HL-60 (cell line): ENCODE measurements around the gene METTL15.
A peak's percentile ranks its signal among the peaks of the same experiment; 100 is the strongest.

ENCODE experiments used
- DNase-seq, 2 experiments: peaks; one replicate each; pipeline ENCODE4 v3.0.0-alpha.2; 2010 to 2020; ENCODE audit warnings: low read depth in 1 of 2, low spot score in 1 of 2
- H3K27ac ChIP-seq: fragments of 250-450 bp; sonication (Bioruptor Pico); replicated peaks from 2 replicates; pipeline ENCODE4 v1.5.1; 2020; ENCODE audit warnings: mild to moderate bottlenecking, moderate library complexity
- H3K27me3 ChIP-seq: fragments of 250-450 bp; sonication (Bioruptor Pico); 2 replicates; pipeline ENCODE4 v1.5.1; 2021; ENCODE audit warnings: mild to moderate bottlenecking, moderate library complexity; ENCODE audit not compliant: insufficient read depth, poor library complexity, severe bottlenecking
- H3K4me3 ChIP-seq: replicated peaks from 2 replicates; pipeline ENCODE4 v1.5.1; 2011; ENCODE audit warnings: mild to moderate bottlenecking, control low read depth, low read length; ENCODE audit not compliant: insufficient read depth
- CTCF ChIP-seq: IDR thresholded peaks from one replicate; pipeline ENCODE4 v1.5.1; 2011; ENCODE audit warnings: low read length, control low read depth, inconsistent platforms; ENCODE audit not compliant: insufficient read depth
- GABPA ChIP-seq: IDR thresholded peaks from 2 replicates; pipeline ENCODE4 v1.6.1; 2012; ENCODE audit warnings: low read depth
- POLR2AphosphoS5 ChIP-seq: IDR thresholded peaks from 2 replicates; pipeline ENCODE4 v1.6.1; 2012; ENCODE audit warnings: low read depth
- REST ChIP-seq: IDR thresholded peaks from 2 replicates; pipeline ENCODE4 v1.6.1; 2012; ENCODE audit warnings: low read depth; ENCODE audit not compliant: insufficient replicate concordance
- SPI1 ChIP-seq: IDR thresholded peaks from 2 replicates; pipeline ENCODE4 v1.6.1; 2012; ENCODE audit warnings: low read depth, mild to moderate bottlenecking, borderline replicate concordance

The METTL15 gene

GRCh38 chr11:28106353-28107043 is 1.7 kb upstream of the METTL15 start:
- H3K27ac ChIP-seq, result peak overlapping the region; percentile 95
- TF ChIP-seq REST (no peak), SPI1 (no peak), POLR2AphosphoS5 (no peak), GABPA (no peak), CTCF (no peak)
- H3K4me3 ChIP-seq, result peak overlapping the region; percentile 53
- no peak for DNase-seq
- H3K27me3 ChIP-seq, result no peaks in the 10 kb centered on the region

- peak overlapping the region; percentile 95 for H3K27ac ChIP-seq
- no peaks in the 10 kb centered on the region for H3K27me3 ChIP-seq
- peak overlapping the region; percentile 53 for H3K4me3 ChIP-seq
- TF ChIP-seq GABPA, result no peak
- TF ChIP-seq POLR2AphosphoS5, result no peak
- TF ChIP-seq SPI1, result no peak
- TF ChIP-seq CTCF, result no peak
- DNase-seq, result peak in 1 of 2 experiments; percentile 20
These were observed 918 bp upstream of the METTL15 start for GRCh38 chr11:28107191-28107749.

- H3K4me3 ChIP-seq, result peak overlapping the region; percentile 52
These were observed 770 bp downstream of the METTL15 start for GRCh38 chr11:28108958-28109357.

More at GRCh38 chr11:28108958-28109357, 770 bp downstream of the METTL15 start:
- DNase-seq, result no peak
- Histone ChIP-seq H3K27me3 (no peaks in the 10 kb centered on the region), H3K27ac (peak overlapping the region; percentile 95)
- TF ChIP-seq SPI1 (no peak), POLR2AphosphoS5 (no peak), CTCF (no peak), GABPA (no peak), REST (no peak)
